ENCODE results near the gene ABTB2.

The ABTB2 gene

DNA sequence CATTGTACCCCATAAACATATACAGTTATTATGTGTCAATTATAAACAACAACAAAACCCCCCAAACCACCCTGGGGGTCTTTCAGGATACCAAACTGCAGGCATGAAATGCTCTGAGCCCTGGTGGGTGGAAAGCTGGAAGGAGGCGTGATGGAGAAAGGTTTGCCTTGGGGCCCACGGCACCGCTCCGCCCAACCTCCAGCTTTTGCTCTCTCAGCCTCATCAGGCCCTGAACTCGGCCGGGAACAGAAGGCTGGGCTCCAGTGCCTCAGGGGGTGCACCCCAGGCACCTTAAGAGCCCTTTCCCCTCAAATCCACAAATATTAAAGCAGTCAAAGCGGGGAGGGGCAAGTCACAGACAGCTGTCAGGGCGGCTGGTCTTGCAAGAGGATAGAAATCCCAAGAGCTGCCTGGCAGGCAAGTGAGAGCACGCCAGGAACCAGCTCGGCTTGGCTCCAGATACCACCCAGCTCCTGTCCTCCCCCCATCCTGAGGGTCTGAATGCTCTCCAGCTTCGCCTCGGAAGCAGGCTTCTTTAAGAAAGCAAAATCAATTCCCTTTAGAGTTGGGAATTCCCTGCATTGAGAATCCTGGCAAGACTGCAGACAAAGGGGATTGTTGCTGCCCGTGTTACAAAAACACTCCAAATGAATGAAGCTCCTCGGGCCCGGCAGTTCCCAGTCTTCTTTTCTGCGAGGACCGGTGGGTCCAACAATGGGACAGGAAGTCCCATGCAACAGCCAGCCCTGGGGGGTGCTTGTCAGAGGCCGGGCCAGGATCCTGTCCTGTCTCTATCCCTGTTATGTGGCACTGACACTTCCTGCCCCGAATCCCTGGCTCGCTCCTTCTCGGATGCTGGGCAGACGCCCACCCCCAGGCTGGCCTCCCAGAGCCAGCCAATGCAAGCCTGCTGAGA lies 171.6 kb downstream of the ABTB2 start:
- Histone ChIP-seq H3K9me3 (ENCODE audit: insufficient read depth, low read length, severe bottlenecking) (no peaks in the 10 kb centered on the region), H3K4me3 (ENCODE audit: low read depth in 1 of 2, low read length in 2 of 2) (no peak overlapping the region), H3K4me2 (ENCODE audit: insufficient read depth, low read length) (no peak overlapping the region), H3K36me3 (ENCODE audit: insufficient read depth, low read length) (no peaks in the 10 kb centered on the region), H3K79me2 (ENCODE audit: insufficient read depth, low read length) (no peaks in the 10 kb centered on the region), H3K27ac (ENCODE audit: low read length) (no peak overlapping the region), H3K9ac (ENCODE audit: low read depth, low read length) (no peak overlapping the region), H3K27me3 (ENCODE audit: insufficient read depth, low read length, poor library complexity) (peaks cover 12% of the 10 kb centered on the region), H3K4me1 (ENCODE audit: insufficient read depth, low read length) (no peaks in the 10 kb centered on the region), H2AFZ (ENCODE audit: low read depth, low read length) (no peak overlapping the region), H4K20me1 (ENCODE audit: insufficient read depth, low read length) (peaks cover 4% of the 10 kb centered on the region; the same call in 1 of the 2 replicates)
- TF ChIP-seq, protein P1, sequence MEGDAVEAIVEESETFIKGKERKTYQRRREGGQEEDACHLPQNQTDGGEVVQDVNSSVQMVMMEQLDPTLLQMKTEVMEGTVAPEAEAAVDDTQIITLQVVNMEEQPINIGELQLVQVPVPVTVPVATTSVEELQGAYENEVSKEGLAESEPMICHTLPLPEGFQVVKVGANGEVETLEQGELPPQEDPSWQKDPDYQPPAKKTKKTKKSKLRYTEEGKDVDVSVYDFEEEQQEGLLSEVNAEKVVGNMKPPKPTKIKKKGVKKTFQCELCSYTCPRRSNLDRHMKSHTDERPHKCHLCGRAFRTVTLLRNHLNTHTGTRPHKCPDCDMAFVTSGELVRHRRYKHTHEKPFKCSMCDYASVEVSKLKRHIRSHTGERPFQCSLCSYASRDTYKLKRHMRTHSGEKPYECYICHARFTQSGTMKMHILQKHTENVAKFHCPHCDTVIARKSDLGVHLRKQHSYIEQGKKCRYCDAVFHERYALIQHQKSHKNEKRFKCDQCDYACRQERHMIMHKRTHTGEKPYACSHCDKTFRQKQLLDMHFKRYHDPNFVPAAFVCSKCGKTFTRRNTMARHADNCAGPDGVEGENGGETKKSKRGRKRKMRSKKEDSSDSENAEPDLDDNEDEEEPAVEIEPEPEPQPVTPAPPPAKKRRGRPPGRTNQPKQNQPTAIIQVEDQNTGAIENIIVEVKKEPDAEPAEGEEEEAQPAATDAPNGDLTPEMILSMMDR (IDR thresholded peaks at IDR 0.05; ENCODE audit: borderline replicate concordance, extremely low read depth, low read length, poor library complexity, severe bottlenecking), result no peak
- no peak for TF ChIP-seq EZH2 (IDR thresholded peaks at IDR 0.05; ENCODE audit: borderline replicate concordance, low read depth, low read length, severe bottlenecking)
- no peak for ATAC-seq (ENCODE audit: insufficient read depth, low read depth)
- DNase-seq, result no peak

DNA sequence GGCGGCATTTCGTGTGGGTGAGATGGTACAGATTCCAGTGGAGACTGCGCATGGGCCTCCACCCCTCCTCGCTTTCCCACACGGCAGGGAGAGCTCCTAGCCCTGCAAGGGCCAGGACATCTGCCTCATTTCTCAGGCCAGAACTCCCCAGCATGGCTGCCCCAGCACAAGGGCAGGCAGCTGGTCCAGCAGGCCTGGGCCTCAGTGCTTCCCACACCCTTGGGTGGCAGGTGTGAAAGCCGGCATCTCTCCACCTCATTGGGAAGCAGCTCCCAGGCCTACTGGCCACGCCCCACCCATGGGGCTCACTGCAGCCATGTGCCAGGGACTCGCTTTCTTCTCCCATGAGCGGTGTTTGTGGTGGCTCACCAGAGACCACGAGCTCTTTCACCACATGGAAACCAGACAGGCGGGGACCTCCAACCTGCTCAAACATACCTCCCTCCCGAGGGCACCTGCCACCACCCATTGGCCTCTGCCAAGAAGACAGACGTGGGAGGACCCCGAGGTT lies 173.2 kb downstream of the ABTB2 start:
- H3K27ac ChIP-seq (ENCODE audit: low read length), result no peak overlapping the region
- H3K79me2 ChIP-seq (ENCODE audit: insufficient read depth, low read length), result no peaks in the 10 kb centered on the region
- no peak overlapping the region for H3K4me2 ChIP-seq (ENCODE audit: insufficient read depth, low read length)
- no peak overlapping the region for H2AFZ ChIP-seq (ENCODE audit: low read depth, low read length)
- H3K9me3 ChIP-seq (ENCODE audit: insufficient read depth, low read length, severe bottlenecking), result no peaks in the 10 kb centered on the region
- no peaks in the 10 kb centered on the region for H3K36me3 ChIP-seq (ENCODE audit: insufficient read depth, low read length)
- TF ChIP-seq, protein P1 (IDR thresholded peaks at IDR 0.05; ENCODE audit: borderline replicate concordance, extremely low read depth, low read length, poor library complexity, severe bottlenecking), result no peak
- no peak for TF ChIP-seq EZH2 (IDR thresholded peaks at IDR 0.05; ENCODE audit: borderline replicate concordance, low read depth, low read length, severe bottlenecking)
- peaks cover 10% of the 10 kb centered on the region for H3K27me3 ChIP-seq (ENCODE audit: insufficient read depth, low read length, poor library complexity)
- ATAC-seq (ENCODE audit: insufficient read depth, low read depth), result no peak
- peaks cover 4% of the 10 kb centered on the region; the same call in 1 of the 2 replicates for H4K20me1 ChIP-seq (ENCODE audit: insufficient read depth, low read length)
- no peak overlapping the region for H3K4me3 ChIP-seq (ENCODE audit: low read depth in 1 of 2, low read length in 2 of 2)
- H3K9ac ChIP-seq (ENCODE audit: low read depth, low read length), result no peak overlapping the region
- no peak for DNase-seq
- no peaks in the 10 kb centered on the region for H3K4me1 ChIP-seq (ENCODE audit: insufficient read depth, low read length)

DNA sequence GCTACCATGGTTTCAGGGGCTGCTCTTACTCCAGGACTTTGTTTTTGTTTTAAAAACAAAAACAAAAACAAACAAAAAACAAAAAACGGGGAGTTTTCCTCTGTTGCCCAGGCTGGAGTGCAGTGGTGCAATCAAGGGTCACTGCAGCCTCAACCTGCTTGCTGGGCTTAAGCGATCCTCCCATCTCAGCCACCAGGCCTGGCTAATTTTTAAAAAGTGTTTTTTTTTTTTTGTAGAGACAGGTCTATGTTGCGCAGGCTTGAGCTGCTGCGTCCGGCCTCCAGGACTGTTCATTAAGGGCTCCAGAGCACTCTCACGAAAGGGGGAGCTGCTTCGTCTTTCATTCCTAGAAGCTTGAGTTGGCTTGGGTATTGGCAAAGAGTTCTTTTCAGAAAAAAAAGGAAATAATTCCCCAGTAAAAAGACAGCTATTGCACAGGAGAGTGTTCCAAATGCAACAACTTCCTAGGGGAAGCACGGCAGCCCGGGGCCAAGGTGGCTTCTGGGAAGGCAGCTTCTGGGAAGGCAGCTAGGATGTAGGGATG lies 173.9 kb downstream of the ABTB2 start:
- peaks cover 4% of the 10 kb centered on the region; the same call in 1 of the 2 replicates for H4K20me1 ChIP-seq (ENCODE audit: insufficient read depth, low read length)
- no peaks in the 10 kb centered on the region for H3K9me3 ChIP-seq (ENCODE audit: insufficient read depth, low read length, severe bottlenecking)
- H3K4me2 ChIP-seq (ENCODE audit: insufficient read depth, low read length), result no peak overlapping the region
- H3K4me3 ChIP-seq (ENCODE audit: low read depth in 1 of 2, low read length in 2 of 2), result no peak overlapping the region
- H3K27ac ChIP-seq (ENCODE audit: low read length), result no peak overlapping the region
- no peak overlapping the region for H2AFZ ChIP-seq (ENCODE audit: low read depth, low read length)
- peaks cover 7% of the 10 kb centered on the region for H3K27me3 ChIP-seq (ENCODE audit: insufficient read depth, low read length, poor library complexity)
- DNase-seq, result no peak
- no peaks in the 10 kb centered on the region for H3K36me3 ChIP-seq (ENCODE audit: insufficient read depth, low read length)
- no peak for TF ChIP-seq EZH2 (IDR thresholded peaks at IDR 0.05; ENCODE audit: borderline replicate concordance, low read depth, low read length, severe bottlenecking)
- TF ChIP-seq, protein P1 (IDR thresholded peaks at IDR 0.05; ENCODE audit: borderline replicate concordance, extremely low read depth, low read length, poor library complexity, severe bottlenecking), result no peak
- no peaks in the 10 kb centered on the region for H3K4me1 ChIP-seq (ENCODE audit: insufficient read depth, low read length)
- no peaks in the 10 kb centered on the region for H3K79me2 ChIP-seq (ENCODE audit: insufficient read depth, low read length)
- no peak for ATAC-seq (ENCODE audit: insufficient read depth, low read depth)
- no peak overlapping the region for H3K9ac ChIP-seq (ENCODE audit: low read depth, low read length)

Measured in DND-41 (cell line).